ENCODE data around the gene PARPBP.
"Not testable (repeated sequence)": the region's sequence is repeated elsewhere in the genome, so short reads cannot be mapped to it uniquely, and the experiment has no call there.

The PARPBP gene, protein sequence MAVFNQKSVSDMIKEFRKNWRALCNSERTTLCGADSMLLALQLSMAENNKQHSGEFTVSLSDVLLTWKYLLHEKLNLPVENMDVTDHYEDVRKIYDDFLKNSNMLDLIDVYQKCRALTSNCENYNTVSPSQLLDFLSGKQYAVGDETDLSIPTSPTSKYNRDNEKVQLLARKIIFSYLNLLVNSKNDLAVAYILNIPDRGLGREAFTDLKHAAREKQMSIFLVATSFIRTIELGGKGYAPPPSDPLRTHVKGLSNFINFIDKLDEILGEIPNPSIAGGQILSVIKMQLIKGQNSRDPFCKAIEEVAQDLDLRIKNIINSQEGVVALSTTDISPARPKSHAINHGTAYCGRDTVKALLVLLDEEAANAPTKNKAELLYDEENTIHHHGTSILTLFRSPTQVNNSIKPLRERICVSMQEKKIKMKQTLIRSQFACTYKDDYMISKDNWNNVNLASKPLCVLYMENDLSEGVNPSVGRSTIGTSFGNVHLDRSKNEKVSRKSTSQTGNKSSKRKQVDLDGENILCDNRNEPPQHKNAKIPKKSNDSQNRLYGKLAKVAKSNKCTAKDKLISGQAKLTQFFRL

GRCh38 chr12:102119674-102120563, at the start of gene PARPBP, which contains the start of gene NUP37:
Gene PARPBP (plus strand): TSS chr12:102120183. CDS start chr12:102123889, 3,706 bp downstream.
Gene NUP37 (minus strand): TSS chr12:102120114. CDS start chr12:102118518, 1,596 bp downstream.
- peak; percentile 90 for DNase-seq

DNA sequence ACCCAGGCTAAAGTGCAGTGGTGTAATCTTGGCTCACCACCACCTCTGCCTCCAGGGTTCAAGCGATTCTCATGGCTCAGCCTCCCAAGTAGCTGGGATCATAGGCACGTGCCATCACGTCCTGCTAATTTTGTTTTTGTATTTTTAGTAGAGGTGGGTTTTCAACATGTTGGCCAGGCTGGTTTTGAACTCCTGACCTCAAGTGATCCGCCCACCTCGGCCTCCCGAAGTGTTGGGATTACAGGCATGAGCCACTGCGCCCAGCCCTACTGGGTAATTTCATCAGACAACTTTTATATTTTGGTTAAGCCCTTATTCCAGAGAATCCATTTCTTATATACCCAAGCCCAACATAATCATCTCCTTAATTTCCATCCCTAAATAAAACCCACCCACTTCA, 47.9 kb upstream of the PARPBP start:
- not testable (repeated sequence) for DNase-seq

DNA sequence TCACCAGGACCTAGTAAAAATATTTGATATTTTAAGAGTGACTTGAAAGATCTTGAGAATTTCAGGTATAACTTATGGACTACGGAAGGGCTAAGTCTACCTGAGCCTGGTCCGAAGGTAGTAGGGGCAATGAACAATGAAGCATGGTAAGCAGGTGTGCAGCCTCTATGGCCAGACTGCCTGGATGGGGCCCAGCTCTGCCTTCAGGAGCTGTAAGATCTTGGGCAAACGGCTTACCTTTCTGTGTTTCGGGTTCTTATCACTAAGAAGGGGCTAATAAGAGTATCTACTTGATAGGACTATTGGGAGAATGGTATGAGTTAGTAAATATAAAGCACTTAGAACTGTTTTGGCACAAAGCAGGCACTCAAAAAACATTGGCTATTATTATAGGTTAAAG, 39.1 kb upstream of the PARPBP start:
- DNase-seq: no peak

GRCh38 chr12:102089228-102089835, 30.7 kb upstream of the PARPBP start:
- DNase-seq: not testable (repeated sequence)

GRCh38 chr12:102093319-102093718, 26.7 kb upstream of the PARPBP start:
- DNase-seq: no peak

DNA sequence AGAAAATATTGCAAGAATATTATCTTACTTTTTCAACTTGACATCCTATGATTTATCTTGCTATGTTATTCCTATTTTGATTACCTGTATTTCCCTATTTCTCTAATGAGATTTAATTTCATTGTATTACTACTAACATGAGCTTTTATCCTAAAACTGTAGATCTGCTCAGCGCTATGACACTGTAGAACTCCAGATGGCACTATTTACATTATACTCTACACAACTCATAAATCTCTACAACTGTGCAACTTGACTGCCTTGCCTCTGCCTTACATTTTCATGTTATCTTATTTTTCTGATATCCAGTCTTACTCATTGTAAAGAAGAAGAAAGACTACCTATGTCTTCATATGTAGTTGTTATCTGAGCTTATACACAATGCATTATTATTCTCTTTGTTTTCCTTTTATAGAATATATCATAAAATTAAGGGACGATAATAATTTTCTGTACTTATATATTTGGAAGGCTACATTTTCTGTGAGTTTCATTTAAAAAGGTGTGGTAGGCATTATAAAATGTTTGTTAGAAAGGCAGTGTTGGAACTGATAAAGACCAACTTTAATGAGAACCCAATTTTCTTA, 24.2 kb upstream of the PARPBP start:
- no peak for DNase-seq

DNA sequence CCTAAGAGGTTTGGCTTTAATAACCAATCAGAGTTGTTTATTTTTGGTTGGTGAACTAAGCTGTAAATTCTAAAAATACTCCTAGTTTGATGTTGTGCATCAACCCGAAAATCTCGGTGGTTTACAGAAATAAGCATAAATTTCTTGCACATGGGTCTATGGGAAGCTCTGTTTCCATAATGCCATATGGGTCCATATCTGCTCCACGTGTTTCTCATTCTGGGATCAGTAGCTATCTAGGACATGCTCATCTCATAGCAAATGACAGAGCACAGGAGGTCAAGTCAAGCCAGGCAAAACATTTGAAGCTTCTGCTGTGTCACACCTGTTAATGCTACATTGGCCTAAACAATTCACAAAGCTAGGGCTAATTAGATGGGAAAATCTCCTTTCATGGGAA, 23.1 kb upstream of the PARPBP start:
- no peak for DNase-seq

GRCh38 chr12:102106905-102107304, 13.1 kb upstream of the PARPBP start:
- DNase-seq: no peak

DNA sequence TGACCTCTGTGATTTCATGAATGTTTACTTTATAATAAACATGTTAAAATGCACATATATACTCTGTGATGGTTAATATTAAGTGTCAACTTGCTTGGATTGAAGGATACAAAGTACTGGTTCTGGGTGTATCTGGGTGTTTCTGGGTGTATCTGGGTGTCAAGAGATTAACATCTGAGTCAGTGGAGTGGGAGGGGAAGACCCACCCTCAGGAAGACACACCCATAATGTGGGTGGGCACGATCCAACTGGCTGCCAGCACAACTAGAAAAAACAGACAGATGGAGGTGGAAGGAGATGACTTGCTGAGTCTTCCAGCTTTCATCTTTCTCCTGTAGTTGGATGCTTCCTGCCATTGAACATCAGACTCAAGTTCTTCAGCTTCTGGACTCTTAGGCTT, 12.0 kb upstream of the PARPBP start:
- DNase-seq: no peak

DNA sequence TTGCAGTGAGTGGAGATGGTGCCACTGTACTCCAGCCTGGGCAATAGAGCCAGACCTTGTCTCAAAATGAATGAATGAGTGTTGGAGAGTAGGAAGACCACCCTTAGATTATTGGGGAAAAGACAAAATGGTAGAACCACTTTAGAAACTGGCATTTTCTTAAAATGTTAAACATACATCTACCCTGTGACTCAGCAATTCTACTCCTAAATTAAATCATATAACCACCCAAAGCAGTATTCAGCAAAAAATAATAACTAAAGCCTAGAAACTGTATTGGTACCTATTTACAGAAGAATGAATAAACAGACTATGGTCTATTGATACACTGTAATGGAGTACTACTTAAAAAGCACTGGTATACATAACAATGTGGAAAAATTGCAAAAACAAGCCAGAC, 9.2 kb upstream of the PARPBP start:
- DNase-seq: no peak

DNA sequence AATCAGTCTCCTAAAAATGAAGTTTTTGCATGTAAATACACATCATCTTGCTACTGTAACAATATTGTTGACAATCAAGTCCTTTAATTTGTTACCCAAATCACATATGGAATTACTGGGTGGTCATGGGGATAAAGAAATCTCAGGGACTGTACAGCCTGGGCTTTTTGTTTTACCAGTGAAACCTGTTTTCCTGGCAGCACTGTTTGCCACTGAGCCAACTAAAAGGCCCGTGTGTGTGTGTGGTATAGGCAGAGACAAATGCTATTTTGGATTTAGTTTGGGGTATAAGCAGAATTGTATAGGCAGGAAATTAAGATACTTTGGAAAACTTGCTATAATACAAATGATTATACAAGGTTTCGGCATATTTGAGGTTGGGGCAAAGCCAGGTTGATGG, 5.8 kb upstream of the PARPBP start:
- no peak for DNase-seq

DNA sequence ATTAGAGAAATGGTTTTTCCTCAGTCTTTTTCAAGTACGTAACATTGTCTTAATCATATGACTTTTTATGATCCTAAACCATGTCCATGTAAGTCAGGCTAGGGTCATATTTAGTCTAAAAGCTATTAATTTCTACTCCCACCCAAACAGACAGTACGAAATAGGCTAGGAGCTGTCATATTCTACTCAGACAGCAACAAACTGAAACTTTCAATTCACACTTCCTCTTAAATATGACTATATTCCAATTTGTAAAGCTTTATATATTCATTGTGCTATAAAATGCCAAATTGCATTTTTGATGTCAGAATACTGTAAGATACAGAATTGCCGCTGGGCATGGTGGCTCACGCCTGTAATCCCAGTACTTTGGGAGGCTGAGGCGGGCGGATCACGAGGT, 3.6 kb upstream of the PARPBP start:
- DNase-seq: no peak

DNA sequence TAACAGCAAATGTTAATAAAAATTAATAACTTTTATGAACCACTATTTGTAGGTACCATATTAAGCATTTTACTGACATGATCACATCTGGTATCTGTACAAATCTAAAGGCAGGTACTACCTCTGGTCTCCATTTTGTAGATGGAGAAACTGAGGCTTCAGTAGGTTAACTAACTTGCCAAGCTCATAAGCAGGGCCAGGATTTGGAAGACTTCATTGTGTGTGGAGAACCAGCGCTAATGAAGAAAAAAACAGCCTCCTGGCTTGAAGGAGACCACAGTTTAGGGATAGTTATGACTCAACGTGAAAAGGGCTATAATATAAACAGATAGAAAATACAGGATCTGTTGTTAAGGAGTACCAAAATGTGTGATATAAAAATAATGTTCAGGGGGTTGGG, 1.1 kb upstream of the PARPBP start:
- DNase-seq: no peak

DNA sequence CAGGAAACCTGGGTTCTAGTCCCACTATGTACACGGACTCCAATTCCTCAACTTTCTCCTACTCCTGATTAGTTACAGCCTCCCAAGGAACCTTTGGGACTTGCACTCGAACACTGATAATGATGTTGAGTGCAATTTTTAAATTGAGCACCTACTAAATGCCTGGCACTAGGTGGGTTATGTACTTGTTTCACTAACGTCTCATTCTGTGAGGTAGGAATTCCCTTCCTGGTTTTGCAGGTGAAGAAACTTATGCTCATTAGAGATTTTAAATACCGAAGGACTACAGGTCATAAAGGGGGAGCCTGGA, 536 bp downstream of the PARPBP start:
- DNase-seq: no peak

DNA sequence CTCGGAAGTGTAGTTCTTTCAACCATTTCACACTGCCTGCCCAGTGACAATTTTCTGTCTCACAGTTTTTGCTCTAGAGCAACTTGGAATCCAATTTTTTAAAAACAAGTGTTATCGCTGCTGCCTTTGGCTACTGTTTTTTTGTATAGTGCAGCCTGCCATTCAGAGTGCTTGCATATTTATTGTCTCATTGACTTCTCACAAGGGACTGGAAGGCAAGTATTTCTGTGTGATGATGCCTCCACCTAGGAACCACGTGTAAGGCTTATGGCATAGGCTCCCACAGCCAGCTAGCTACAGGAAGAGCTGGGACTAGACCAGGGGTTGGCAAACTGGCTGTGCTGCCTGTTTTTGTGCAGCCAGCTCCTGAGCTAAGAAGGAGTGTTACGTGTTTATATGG, 903 bp downstream of the PARPBP start:
- DNase-seq: no peak

DNA sequence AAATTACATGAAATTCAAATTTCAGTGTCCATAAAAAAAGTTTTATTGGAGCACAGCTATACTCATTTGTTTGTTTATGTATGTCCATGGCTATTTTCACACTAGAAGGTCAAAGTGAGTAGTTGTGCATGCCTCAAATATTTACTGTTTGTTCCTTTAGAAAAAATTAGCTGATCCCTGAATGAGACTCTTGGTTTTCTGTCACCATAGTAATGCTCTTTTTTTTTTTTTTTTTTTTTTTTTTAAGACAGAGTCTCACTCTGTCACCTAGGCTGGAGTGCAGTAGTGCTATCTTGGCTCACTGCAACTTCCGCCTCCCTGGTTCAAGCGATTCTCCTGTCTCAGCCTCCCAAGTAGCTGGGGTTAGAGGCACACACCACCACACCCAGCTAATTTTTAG, 1.3 kb downstream of the PARPBP start:
- DNase-seq: not testable (repeated sequence)

GRCh38 chr12:102130720-102131119, 10.7 kb downstream of the PARPBP start:
- not testable (repeated sequence) for DNase-seq

DNA sequence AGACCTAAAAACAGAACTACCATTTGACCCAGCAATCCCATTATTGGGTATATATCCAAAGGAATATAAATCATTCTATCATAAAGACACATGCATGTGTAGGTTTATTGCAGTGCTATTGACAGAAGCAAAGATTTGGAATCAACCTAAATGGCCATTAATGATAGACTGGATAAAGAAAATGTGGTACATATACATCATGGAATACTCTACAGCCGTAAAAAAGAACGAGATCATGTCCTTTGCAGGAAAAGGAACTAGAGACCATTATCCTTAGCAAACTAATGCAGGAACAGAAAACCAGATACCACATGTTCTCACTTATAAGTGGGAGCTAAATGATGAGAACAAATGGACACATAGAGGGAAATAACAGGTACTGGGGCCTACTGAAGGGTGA, 11.5 kb downstream of the PARPBP start:
- not testable (repeated sequence) for DNase-seq

DNA sequence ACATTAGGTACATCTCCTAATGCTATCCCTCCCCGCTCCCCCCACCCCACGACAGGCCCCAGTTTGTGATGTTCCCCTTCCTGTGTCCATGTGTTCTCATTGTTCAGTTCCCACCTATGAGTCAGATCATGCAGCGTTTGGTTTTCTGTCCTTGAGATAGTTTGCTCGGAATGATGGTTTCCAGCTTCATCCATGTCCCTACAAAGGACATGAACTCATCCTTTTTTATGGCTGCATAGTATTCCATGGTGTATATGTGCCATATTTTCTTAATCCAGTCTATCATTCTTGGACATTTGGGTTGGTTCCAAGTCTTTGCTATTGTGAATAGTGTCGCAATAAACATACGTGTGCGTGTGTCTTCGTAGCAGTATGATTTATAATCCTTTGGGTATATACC, 17.6 kb downstream of the PARPBP start:
- not testable (repeated sequence) for DNase-seq

DNA sequence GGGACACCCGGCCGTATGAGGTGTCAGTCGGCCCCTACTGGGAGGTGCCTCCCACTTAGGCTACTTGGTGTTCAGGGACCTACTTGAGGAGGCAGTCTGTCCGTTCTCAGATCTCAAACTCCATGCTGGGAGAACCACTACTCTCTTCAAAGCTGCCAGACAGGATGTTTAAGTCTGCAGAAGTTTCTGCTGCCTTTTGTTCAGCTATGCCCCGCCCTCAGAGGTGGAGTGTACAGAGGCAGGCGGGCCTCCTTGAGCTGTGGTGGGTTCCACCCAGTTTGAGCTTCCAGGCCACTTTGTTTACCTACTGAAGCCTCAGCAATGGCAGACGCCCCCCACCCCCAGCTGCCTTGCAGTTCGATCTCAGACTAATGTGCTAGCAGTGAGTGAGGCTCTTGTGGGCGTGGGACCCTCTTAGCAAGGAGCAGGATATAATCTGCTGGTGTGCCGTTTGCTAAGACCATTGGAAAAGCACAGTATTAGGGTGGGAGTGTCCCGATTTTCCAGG, 22.9 kb downstream of the PARPBP start:
- not testable (repeated sequence) for DNase-seq

GRCh38 chr12:102144221-102144620, 24.2 kb downstream of the PARPBP start:
- no peak for DNase-seq

GRCh38 chr12:102147062-102147587, 27.1 kb downstream of the PARPBP start:
- not testable (repeated sequence) for DNase-seq

All from activated naive CD4-positive, alpha-beta T cell treated with anti-CD3 and anti-CD28 coated beads, Interleukin-2, amount 50 U/mL, for 16 hours (primary cell).